HEK293 (cell line): Measurements from ENCODE around the gene PRIMA1.

Experiments
- CTCF ChIA-PET: fragments of 350-600 bp; formaldehyde crosslinking; extraction: SDS; loops from one replicate; lab custom pipeline; 2021; ENCODE audit warnings: antibody characterized with exemption; lab: Yijun Ruan, JAX
- POLR2A ChIA-PET: fragments of 300-600 bp; formaldehyde crosslinking; extraction: SDS; loops from one replicate; lab custom pipeline; 2020; ENCODE audit warnings: antibody characterized with exemption, inconsistent platforms; lab: Yijun Ruan, JAX
- H3K27ac ChIP-seq: fragments of 200-500 bp; sonication (Bioruptor generic); 2 replicates; pipeline ENCODE4 v1.5.1; 2014; ENCODE audit warnings: low read depth, low read length, control low read depth, inconsistent platforms; ENCODE audit errors: extremely low read depth
- H3K36me3 ChIP-seq, 2 experiments: fragments of 200-500 bp in 1 of 2; sonication (Bioruptor generic) in 1 of 2; 1 replicate in 1 of 2; 2 replicates in 1 of 2; pipeline ENCODE4 v1.5.1; 2014 to 2017; ENCODE audit warnings: inconsistent platforms in 2 of 2, low read length in 2 of 2; ENCODE audit not compliant: control insufficient read depth in 2 of 2, insufficient read depth in 1 of 2
- H3K4me1 ChIP-seq: fragments of 200-500 bp; sonication (Bioruptor generic); 2 replicates; pipeline ENCODE4 v1.5.1; 2014; ENCODE audit warnings: mild to moderate bottlenecking, low read length, inconsistent platforms; ENCODE audit not compliant: control insufficient read depth, insufficient read depth
- H3K4me3 ChIP-seq: 2 replicates; pipeline ENCODE4 v1.5.1; 2011; ENCODE audit warnings: low read depth, mild to moderate bottlenecking, control low read depth, low read length, moderate library complexity
- H3K9me3 ChIP-seq: fragments of 200-500 bp; sonication (Bioruptor generic); 2 replicates; pipeline ENCODE4 v1.5.1; 2014; ENCODE audit warnings: low read depth, low read length, inconsistent platforms; ENCODE audit not compliant: control insufficient read depth, insufficient read depth
- BCL11A ChIP-seq: fragments of 450-650 bp; formaldehyde crosslinking; IDR thresholded peaks from 2 replicates; pipeline ENCODE4 v1.5.1; 2016; ENCODE audit warnings: low read depth, missing biosample characterization, missing genetic modification characterization
- CTCF ChIP-seq: fragments of 450-650 bp; formaldehyde crosslinking; IDR thresholded peaks from 2 replicates; pipeline ENCODE4 v1.5.1; 2016; ENCODE audit warnings: missing biosample characterization, missing genetic modification characterization
- FEZF1 ChIP-seq: fragments of 450-650 bp; formaldehyde crosslinking; IDR thresholded peaks from 2 replicates; pipeline ENCODE4 v1.5.1; 2016; ENCODE audit warnings: missing biosample characterization, missing genetic modification characterization
- HIC1 ChIP-seq: fragments of 450-650 bp; formaldehyde crosslinking; IDR thresholded peaks from 2 replicates; pipeline ENCODE4 v1.5.1; 2016; ENCODE audit warnings: missing biosample characterization, missing genetic modification characterization
- HOXD13 ChIP-seq: sonication (generic); formaldehyde crosslinking; IDR thresholded peaks from 2 replicates; pipeline ENCODE4 v1.8.0; 2022; ENCODE audit warnings: missing genetic modification reagents, borderline replicate concordance
- KLF16 ChIP-seq: fragments of 450-650 bp; formaldehyde crosslinking; IDR thresholded peaks from 2 replicates; pipeline ENCODE4 v1.5.1; 2017; ENCODE audit warnings: missing biosample characterization, missing genetic modification characterization
- KLF17 ChIP-seq: fragments of 450-650 bp; formaldehyde crosslinking; IDR thresholded peaks from 2 replicates; pipeline ENCODE4 v1.5.1; 2016; ENCODE audit warnings: missing biosample characterization, missing genetic modification characterization
- MEIS1 ChIP-seq: sonication (generic); formaldehyde crosslinking; IDR thresholded peaks from 2 replicates; pipeline ENCODE4 v1.8.1; 2022; ENCODE audit warnings: missing genetic modification reagents, mild to moderate bottlenecking, borderline replicate concordance
- MYNN ChIP-seq: fragments of 450-650 bp; formaldehyde crosslinking; IDR thresholded peaks from 2 replicates; pipeline ENCODE4 v1.5.1; 2016; ENCODE audit warnings: missing biosample characterization, missing genetic modification characterization, borderline replicate concordance
- PBX3 ChIP-seq: sonication (generic); formaldehyde crosslinking; IDR thresholded peaks from 2 replicates; pipeline ENCODE4 v1.8.1; 2022; ENCODE audit warnings: mild to moderate bottlenecking, moderate library complexity, missing genetic modification reagents
- PRDM1 ChIP-seq: fragments of 450-650 bp; formaldehyde crosslinking; IDR thresholded peaks from 2 replicates; pipeline ENCODE4; 2016; ENCODE audit warnings: missing biosample characterization, missing genetic modification characterization
- REPIN1 ChIP-seq: fragments of 450-650 bp; formaldehyde crosslinking; IDR thresholded peaks from 2 replicates; pipeline ENCODE4 v1.5.1; 2017; ENCODE audit warnings: missing biosample characterization, missing genetic modification characterization, low read depth
- SCRT2 ChIP-seq: fragments of 450-650 bp; formaldehyde crosslinking; IDR thresholded peaks from 2 replicates; pipeline ENCODE4 v1.5.1; 2016; ENCODE audit warnings: missing biosample characterization, missing genetic modification characterization
- SETDB1 ChIP-seq: IDR thresholded peaks from one replicate; pipeline ENCODE4 v1.6.1; 2017; ENCODE audit warnings: mild to moderate bottlenecking, low read length, moderate library complexity, mixed read lengths; ENCODE audit not compliant: insufficient read length
- YY2 ChIP-seq: fragments of 450-650 bp; formaldehyde crosslinking; IDR thresholded peaks from 2 replicates; pipeline ENCODE4 v1.5.1; 2016; ENCODE audit warnings: missing biosample characterization, missing genetic modification characterization
- ZBTB1 ChIP-seq: fragments of 450-650 bp; formaldehyde crosslinking; IDR thresholded peaks from 2 replicates; pipeline ENCODE4 v1.5.1; 2016; ENCODE audit warnings: missing biosample characterization, missing genetic modification characterization
- ZBTB48 ChIP-seq: fragments of 450-650 bp; formaldehyde crosslinking; IDR thresholded peaks from 2 replicates; pipeline ENCODE4 v1.5.1; 2016; ENCODE audit warnings: missing biosample characterization, missing genetic modification characterization
- ZNF138 ChIP-seq: fragments of 450-650 bp; formaldehyde crosslinking; IDR thresholded peaks from 2 replicates; pipeline ENCODE4 v1.5.1; 2016; ENCODE audit warnings: missing biosample characterization, missing genetic modification characterization, borderline replicate concordance
- ZNF155 ChIP-seq: fragments of 450-650 bp; formaldehyde crosslinking; IDR thresholded peaks from 2 replicates; pipeline ENCODE4 v1.5.1; 2016; ENCODE audit warnings: missing biosample characterization, missing genetic modification characterization
- ZNF175 ChIP-seq: fragments of 450-650 bp; formaldehyde crosslinking; IDR thresholded peaks from 2 replicates; pipeline ENCODE4 v1.5.1; 2016; ENCODE audit warnings: missing biosample characterization, missing genetic modification characterization
- ZNF211 ChIP-seq: fragments of 450-650 bp; formaldehyde crosslinking; IDR thresholded peaks from 2 replicates; pipeline ENCODE4 v1.5.1; 2016; ENCODE audit warnings: low read depth, missing biosample characterization, missing genetic modification characterization
- ZNF23 ChIP-seq: fragments of 450-650 bp; formaldehyde crosslinking; IDR thresholded peaks from 2 replicates; pipeline ENCODE4 v1.5.1; 2016; ENCODE audit warnings: missing biosample characterization, missing genetic modification characterization, borderline replicate concordance
- ZNF473 ChIP-seq: fragments of 450-650 bp; formaldehyde crosslinking; IDR thresholded peaks from 2 replicates; pipeline ENCODE4 v1.5.1; 2017; ENCODE audit warnings: missing biosample characterization, missing genetic modification characterization
- ZNF521 ChIP-seq: fragments of 450-650 bp; formaldehyde crosslinking; IDR thresholded peaks from 2 replicates; pipeline ENCODE4 v1.5.1; 2017; ENCODE audit warnings: missing biosample characterization, mild to moderate bottlenecking, missing genetic modification characterization
- ZNF580 ChIP-seq: fragments of 450-650 bp; formaldehyde crosslinking; IDR thresholded peaks from 2 replicates; pipeline ENCODE4 v1.5.1; 2016; ENCODE audit warnings: missing biosample characterization, missing genetic modification characterization
- ZNF660 ChIP-seq: fragments of 450-650 bp; IDR thresholded peaks from 2 replicates; pipeline ENCODE4 v1.5.1; 2018; ENCODE audit warnings: missing biosample characterization, mild to moderate bottlenecking, missing genetic modification characterization
- ZNF664 ChIP-seq: fragments of 450-650 bp; formaldehyde crosslinking; IDR thresholded peaks from 2 replicates; pipeline ENCODE4 v1.5.1; 2016; ENCODE audit warnings: missing biosample characterization, missing genetic modification characterization
- ZNF701 ChIP-seq: fragments of 450-650 bp; formaldehyde crosslinking; IDR thresholded peaks from 2 replicates; pipeline ENCODE4 v1.5.1; 2016; ENCODE audit warnings: missing biosample characterization, missing genetic modification characterization
- ZNF704 ChIP-seq: fragments of 450-650 bp; formaldehyde crosslinking; IDR thresholded peaks from 2 replicates; pipeline ENCODE4 v1.5.1; 2016; ENCODE audit warnings: missing biosample characterization, missing genetic modification characterization
- ZNF707 ChIP-seq: fragments of 450-650 bp; formaldehyde crosslinking; IDR thresholded peaks from 2 replicates; pipeline ENCODE4 v1.5.1; 2016; ENCODE audit warnings: missing biosample characterization, missing genetic modification characterization
- ZXDB ChIP-seq: fragments of 450-650 bp; formaldehyde crosslinking; IDR thresholded peaks from 2 replicates; pipeline ENCODE4 v1.5.1; 2016; ENCODE audit warnings: missing biosample characterization, missing genetic modification characterization

The PRIMA1 gene

GRCh38 chr14:93744176-93744575, 44.1 kb downstream of the PRIMA1 start:
- CTCF ChIA-PET, result no interaction called here

GRCh38 chr14:93743270-93744060, 44.8 kb downstream of the PRIMA1 start:
- Histone ChIP-seq H3K27ac (no peak overlapping the region), H3K4me1 (no peaks in the 10 kb centered on the region), H3K36me3 (no peaks in the 10 kb centered on the region), H3K9me3 (no peaks in the 10 kb centered on the region), H3K4me3 (no peak overlapping the region)
- ChIA-PET POLR2A (no interaction called here), CTCF (no interaction called here)
- no peak for TF ChIP-seq REPIN1 (tag by site-specific recombination)
- no peak for TF ChIP-seq FEZF1
- TF ChIP-seq ZNF580 (tag by site-specific recombination), result no peak
- no peak for TF ChIP-seq ZNF211 (tag by site-specific recombination)
- TF ChIP-seq ZNF473 (tag by site-specific recombination), result no peak
- no peak for TF ChIP-seq BCL11A (tag by site-specific recombination)
- TF ChIP-seq ZXDB (tag by site-specific recombination), result no peak
- no peak for TF ChIP-seq MEIS1 (CRISPR knock-in tag)
- no peak for TF ChIP-seq CTCF (tag by site-specific recombination)
- TF ChIP-seq HIC1 (tag by site-specific recombination), result no peak
- TF ChIP-seq YY2 (tag by site-specific recombination), result no peak
- TF ChIP-seq ZBTB48 (tag by site-specific recombination), result no peak
- no peak for TF ChIP-seq ZNF521
- TF ChIP-seq SETDB1, result no peak
- TF ChIP-seq SCRT2 (tag by site-specific recombination), result no peak
- no peak for TF ChIP-seq MYNN
- TF ChIP-seq ZBTB1 (tag by site-specific recombination), result no peak
- TF ChIP-seq ZNF660 (tag by site-specific recombination), result no peak
- no peak for TF ChIP-seq PBX3
- no peak for TF ChIP-seq ZNF704

More at GRCh38 chr14:93744176-93744575, 44.1 kb downstream of the PRIMA1 start:
- H3K4me1 ChIP-seq, result no peaks in the 10 kb centered on the region
- H3K36me3 ChIP-seq, result no peaks in the 10 kb centered on the region
- POLR2A ChIA-PET, result no interaction called here
- TF ChIP-seq PRDM1, result no peak
- TF ChIP-seq KLF16 (tag by site-specific recombination), result no peak
- TF ChIP-seq ZNF707 (tag by site-specific recombination), result no peak
- TF ChIP-seq HOXD13 (CRISPR knock-in tag), result no peak
- TF ChIP-seq ZNF155 (tag by site-specific recombination), result no peak
- TF ChIP-seq ZNF138, result no peak
- no peak for TF ChIP-seq ZXDB (tag by site-specific recombination)
- no peak for TF ChIP-seq ZNF23 (tag by site-specific recombination)
- TF ChIP-seq ZNF701 (tag by site-specific recombination), result no peak
- no peak for TF ChIP-seq ZNF175 (tag by site-specific recombination)
- TF ChIP-seq KLF17 (tag by site-specific recombination), result no peak
- no peak for TF ChIP-seq ZNF664 (tag by site-specific recombination)
- no peak overlapping the region for H3K4me3 ChIP-seq
- no peaks in the 10 kb centered on the region for H3K9me3 ChIP-seq
- no peak overlapping the region for H3K27ac ChIP-seq
